B cell (primary cell): ENCODE measurements around the gene RALGAPB.

ENCODE experiments used
- EZH2 ChIP-seq: IDR thresholded peaks from 2 replicates; pipeline ENCODE4 v1.6.1; 2012; ENCODE audit warnings: borderline replicate concordance, low read depth, mild to moderate bottlenecking, moderate library complexity, low read length; ENCODE audit not compliant: insufficient read depth, poor library complexity, severe bottlenecking
- TF ChIP-seq, protein P1 (sequence below): fragments of 200-600 bp; IDR thresholded peaks from one replicate; pipeline ENCODE4 v1.8.0; 2022; ENCODE audit warnings: antibody characterized with exemption, mild to moderate bottlenecking

- TF ChIP-seq, protein P1, sequence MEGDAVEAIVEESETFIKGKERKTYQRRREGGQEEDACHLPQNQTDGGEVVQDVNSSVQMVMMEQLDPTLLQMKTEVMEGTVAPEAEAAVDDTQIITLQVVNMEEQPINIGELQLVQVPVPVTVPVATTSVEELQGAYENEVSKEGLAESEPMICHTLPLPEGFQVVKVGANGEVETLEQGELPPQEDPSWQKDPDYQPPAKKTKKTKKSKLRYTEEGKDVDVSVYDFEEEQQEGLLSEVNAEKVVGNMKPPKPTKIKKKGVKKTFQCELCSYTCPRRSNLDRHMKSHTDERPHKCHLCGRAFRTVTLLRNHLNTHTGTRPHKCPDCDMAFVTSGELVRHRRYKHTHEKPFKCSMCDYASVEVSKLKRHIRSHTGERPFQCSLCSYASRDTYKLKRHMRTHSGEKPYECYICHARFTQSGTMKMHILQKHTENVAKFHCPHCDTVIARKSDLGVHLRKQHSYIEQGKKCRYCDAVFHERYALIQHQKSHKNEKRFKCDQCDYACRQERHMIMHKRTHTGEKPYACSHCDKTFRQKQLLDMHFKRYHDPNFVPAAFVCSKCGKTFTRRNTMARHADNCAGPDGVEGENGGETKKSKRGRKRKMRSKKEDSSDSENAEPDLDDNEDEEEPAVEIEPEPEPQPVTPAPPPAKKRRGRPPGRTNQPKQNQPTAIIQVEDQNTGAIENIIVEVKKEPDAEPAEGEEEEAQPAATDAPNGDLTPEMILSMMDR, result no peak
- no peak for TF ChIP-seq EZH2
These were observed 43.3 kb upstream of the RALGAPB start for GRCh38 chr20:38429301-38429700.
